ENCODE measurements around the gene CARD11.
A peak's percentile ranks its signal among the peaks of the same experiment; 100 is the strongest.

The CARD11 gene

GRCh38 chr7:3068530-3068929, 24.9 kb upstream of the CARD11 start:
- TF ChIP-seq, protein P1, sequence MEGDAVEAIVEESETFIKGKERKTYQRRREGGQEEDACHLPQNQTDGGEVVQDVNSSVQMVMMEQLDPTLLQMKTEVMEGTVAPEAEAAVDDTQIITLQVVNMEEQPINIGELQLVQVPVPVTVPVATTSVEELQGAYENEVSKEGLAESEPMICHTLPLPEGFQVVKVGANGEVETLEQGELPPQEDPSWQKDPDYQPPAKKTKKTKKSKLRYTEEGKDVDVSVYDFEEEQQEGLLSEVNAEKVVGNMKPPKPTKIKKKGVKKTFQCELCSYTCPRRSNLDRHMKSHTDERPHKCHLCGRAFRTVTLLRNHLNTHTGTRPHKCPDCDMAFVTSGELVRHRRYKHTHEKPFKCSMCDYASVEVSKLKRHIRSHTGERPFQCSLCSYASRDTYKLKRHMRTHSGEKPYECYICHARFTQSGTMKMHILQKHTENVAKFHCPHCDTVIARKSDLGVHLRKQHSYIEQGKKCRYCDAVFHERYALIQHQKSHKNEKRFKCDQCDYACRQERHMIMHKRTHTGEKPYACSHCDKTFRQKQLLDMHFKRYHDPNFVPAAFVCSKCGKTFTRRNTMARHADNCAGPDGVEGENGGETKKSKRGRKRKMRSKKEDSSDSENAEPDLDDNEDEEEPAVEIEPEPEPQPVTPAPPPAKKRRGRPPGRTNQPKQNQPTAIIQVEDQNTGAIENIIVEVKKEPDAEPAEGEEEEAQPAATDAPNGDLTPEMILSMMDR (IDR thresholded peaks at IDR 0.05; ENCODE audit: low read depth, low read length): no peak
- TF ChIP-seq POLR2A (IDR thresholded peaks at IDR 0.05; ENCODE audit: extremely low read depth, insufficient read length): no peak
- TF ChIP-seq MYC (IDR thresholded peaks at IDR 0.05; ENCODE audit: low read depth, low read length): no peak
- TF ChIP-seq MAX (IDR thresholded peaks at IDR 0.05; ENCODE audit: low read depth, low read length): no peak
- peak; percentile 36 for DNase-seq (ENCODE audit: low read depth)
- no peak overlapping the region for H3K4me3 ChIP-seq (ENCODE audit: low read depth, low read length)

DNA sequence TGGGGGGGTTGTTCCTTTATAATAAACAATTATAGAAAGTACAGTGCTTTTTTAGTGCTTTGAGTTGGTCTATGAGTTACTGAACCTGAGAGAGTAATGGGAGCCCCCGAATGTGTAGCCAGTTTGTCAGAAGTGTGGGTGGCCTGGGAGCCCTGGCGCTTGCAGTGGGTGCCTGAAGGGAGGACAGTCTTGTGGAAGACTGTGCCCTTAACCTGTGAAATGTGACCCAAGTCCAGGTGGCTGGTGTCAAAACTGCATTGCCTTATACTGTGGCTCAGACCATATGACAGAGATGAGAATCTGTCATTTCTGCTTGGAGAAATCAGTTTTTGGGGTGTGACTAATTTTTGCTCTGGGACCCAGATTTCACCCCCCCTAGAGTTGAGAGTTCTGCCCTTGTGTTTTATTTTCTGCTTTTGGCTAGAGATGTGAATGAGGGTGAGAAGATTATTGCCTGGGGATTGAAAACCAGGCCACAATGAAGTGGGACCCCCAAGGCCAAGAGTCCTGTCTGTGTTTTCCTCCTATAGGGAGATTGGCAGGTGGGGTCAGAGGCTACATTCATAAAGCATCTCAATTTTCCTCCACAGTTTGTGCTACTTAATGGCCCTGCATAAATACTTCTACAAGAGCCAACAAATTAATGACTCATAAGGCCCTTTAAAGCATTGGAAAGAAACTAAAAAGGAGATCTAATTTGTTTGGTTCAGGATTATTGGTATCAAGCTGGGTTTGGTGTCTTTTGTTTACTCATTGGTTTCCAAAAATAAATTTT, 24.1 kb upstream of the CARD11 start:
- DNase-seq (ENCODE audit: low read depth): no peak
- TF ChIP-seq POLR2A (IDR thresholded peaks at IDR 0.05; ENCODE audit: extremely low read depth, insufficient read length) (no peak), MYC (IDR thresholded peaks at IDR 0.05; ENCODE audit: low read depth, low read length) (no peak), MAX (IDR thresholded peaks at IDR 0.05; ENCODE audit: low read depth, low read length) (no peak)
- TF ChIP-seq, protein P1 (IDR thresholded peaks at IDR 0.05; ENCODE audit: low read depth, low read length): no peak

GRCh38 chr7:3067193-3067592, 23.5 kb upstream of the CARD11 start:
- DNase-seq (ENCODE audit: low read depth): no peak
- no peak overlapping the region for H3K4me3 ChIP-seq (ENCODE audit: low read depth, low read length)
- no peak for TF ChIP-seq MAX (IDR thresholded peaks at IDR 0.05; ENCODE audit: low read depth, low read length)
- no peak for TF ChIP-seq MYC (IDR thresholded peaks at IDR 0.05; ENCODE audit: low read depth, low read length)
- no peak for TF ChIP-seq POLR2A (IDR thresholded peaks at IDR 0.05; ENCODE audit: extremely low read depth, insufficient read length)
- TF ChIP-seq, protein P1 (IDR thresholded peaks at IDR 0.05; ENCODE audit: low read depth, low read length): no peak

More for the DNA sequence above, 24.1 kb upstream of the CARD11 start:
- no peak overlapping the region for H3K4me3 ChIP-seq (ENCODE audit: low read depth, low read length)

- H3K4me3 ChIP-seq (ENCODE audit: low read depth, low read length): no peak overlapping the region
- no peak for DNase-seq (ENCODE audit: low read depth)
- TF ChIP-seq MYC (IDR thresholded peaks at IDR 0.05; ENCODE audit: low read depth, low read length) (no peak), POLR2A (IDR thresholded peaks at IDR 0.05; ENCODE audit: extremely low read depth, insufficient read length) (no peak)
Observed at GRCh38 chr7:3066506-3066905, 22.8 kb upstream of the CARD11 start.

GRCh38 chr7:3065724-3066143, 22.1 kb upstream of the CARD11 start:
- H3K4me3 ChIP-seq (ENCODE audit: low read depth, low read length): no peak overlapping the region
- TF ChIP-seq POLR2A (IDR thresholded peaks at IDR 0.05; ENCODE audit: extremely low read depth, insufficient read length): no peak
- TF ChIP-seq, protein P1 (IDR thresholded peaks at IDR 0.05; ENCODE audit: low read depth, low read length): peak; percentile 93
- DNase-seq (ENCODE audit: low read depth): peak; percentile 62

GRCh38 chr7:3064067-3064466, 20.4 kb upstream of the CARD11 start:
- no peak for DNase-seq (ENCODE audit: low read depth)
- no peak overlapping the region for H3K4me3 ChIP-seq (ENCODE audit: low read depth, low read length)
- no peak for TF ChIP-seq MAX (IDR thresholded peaks at IDR 0.05; ENCODE audit: low read depth, low read length)
- TF ChIP-seq, protein P1 (IDR thresholded peaks at IDR 0.05; ENCODE audit: low read depth, low read length): no peak
- TF ChIP-seq POLR2A (IDR thresholded peaks at IDR 0.05; ENCODE audit: extremely low read depth, insufficient read length): no peak
- no peak for TF ChIP-seq MYC (IDR thresholded peaks at IDR 0.05; ENCODE audit: low read depth, low read length)
